IMR-90 (cell line): ENCODE results near the gene HNRNPR. TPM values are rescaled to one million over a fixed set of nuclear protein-coding genes. Genes with fewer than 3 reads are reported as not detected.
"Not testable (repeated sequence)": the region's sequence is repeated elsewhere in the genome, so short reads cannot be mapped to it uniquely, and the experiment has no call there.

Experiments used
- ATAC-seq: fragments of 200-7000 bp; cut with Tn5 transposase; 2 replicates; pipeline ENCODE4 v1.9.1; 2020; ENCODE audit warnings: low read depth, mild to moderate bottlenecking, moderate library complexity
- BruUV-seq: library from RNA; stranded (reverse); fragments of 400-500 nt; replicated peaks from 2 replicates; lab custom pipeline; 2021; lab: Mats Ljungman, UMichigan
- CTCF ChIA-PET: fragments of 300-600 bp; formaldehyde crosslinking; extraction: SDS; loops from one replicate; lab custom pipeline; 2021; ENCODE audit warnings: antibody characterized with exemption; lab: Yijun Ruan, JAX
- POLR2A ChIA-PET: fragments of 300-600 bp; sonication (Branson Sonifier 250); formaldehyde crosslinking; loops from one replicate; lab custom pipeline; 2022; ENCODE audit warnings: antibody characterized with exemption; ENCODE audit not compliant: unreplicated experiment; lab: Charles Lee
- DNase-seq: peaks from one replicate; pipeline ENCODE4 v3.0.0; 2013
- H2AFZ ChIP-seq: replicated peaks from 2 replicates; pipeline ENCODE3; 2013; ENCODE audit warnings: low read length, mild to moderate bottlenecking; ENCODE audit not compliant: poor library complexity
- H2AK5ac ChIP-seq: 2 replicates; pipeline ENCODE4 v1.6.1; 2013; ENCODE audit warnings: low read depth, low read length, inconsistent platforms
- H2AK9ac ChIP-seq: replicated peaks from 2 replicates; pipeline ENCODE3; 2013; ENCODE audit warnings: mild to moderate bottlenecking, low read depth, low read length, moderate library complexity; ENCODE audit not compliant: poor library complexity
- H2BK120ac ChIP-seq: 2 replicates; pipeline ENCODE4 v1.6.1; 2013; ENCODE audit warnings: low read depth, low read length, inconsistent platforms
- H2BK15ac ChIP-seq: 3 replicates; pipeline ENCODE4 v1.6.1; 2013; ENCODE audit warnings: low read depth, low read length, inconsistent platforms
- H2BK20ac ChIP-seq: 2 replicates; pipeline ENCODE4 v1.6.1; 2013; ENCODE audit warnings: low read depth, mild to moderate bottlenecking, inconsistent platforms, low read length, moderate library complexity
- H2BK5ac ChIP-seq: 2 replicates; pipeline ENCODE4 v1.6.1; 2013; ENCODE audit warnings: mild to moderate bottlenecking, low read depth, low read length, inconsistent platforms; ENCODE audit not compliant: poor library complexity, severe bottlenecking
- H3K14ac ChIP-seq: replicated peaks from 2 replicates; pipeline ENCODE4 v1.6.1; 2013; ENCODE audit warnings: low read depth, low read length, inconsistent platforms
- H3K18ac ChIP-seq: 2 replicates; pipeline ENCODE4 v1.6.1; 2013; ENCODE audit warnings: low read depth, low read length, control low read depth
- H3K23ac ChIP-seq: 2 replicates; pipeline ENCODE4 v1.6.1; 2013; ENCODE audit warnings: low read depth, low read length, inconsistent platforms
- H3K27ac ChIP-seq: 2 replicates; pipeline ENCODE4 v1.5.1; 2013; ENCODE audit warnings: mild to moderate bottlenecking, control low read depth, low read length; ENCODE audit not compliant: insufficient read depth
- H3K27me3 ChIP-seq: 2 replicates; pipeline ENCODE4 v1.6.1; 2013; ENCODE audit warnings: low read length; ENCODE audit not compliant: control insufficient read depth, insufficient read depth
- H3K36me3 ChIP-seq: 2 replicates; pipeline ENCODE4 v1.6.1; 2013; ENCODE audit warnings: low read length, mixed read lengths; ENCODE audit not compliant: control insufficient read depth, insufficient read depth
- H3K4ac ChIP-seq: 2 replicates; pipeline ENCODE4 v1.6.1; 2013; ENCODE audit warnings: low read depth, low read length, inconsistent platforms
- H3K4me1 ChIP-seq: 2 replicates; pipeline ENCODE4 v1.6.1; 2013; ENCODE audit warnings: low read length, mixed read lengths; ENCODE audit not compliant: control insufficient read depth, insufficient read depth
- H3K4me2 ChIP-seq: 2 replicates; pipeline ENCODE4 v1.6.1; 2013; ENCODE audit warnings: low read depth, mild to moderate bottlenecking, control low read depth, low read length, moderate library complexity
- H3K4me3 ChIP-seq: 2 replicates; pipeline ENCODE4 v1.5.1; 2013; ENCODE audit warnings: low read depth, mild to moderate bottlenecking, control low read depth, low read length, moderate library complexity; ENCODE audit not compliant: insufficient read depth
- H3K56ac ChIP-seq: 2 replicates; pipeline ENCODE4 v1.6.1; 2013; ENCODE audit warnings: low read length, inconsistent platforms; ENCODE audit not compliant: insufficient read depth; ENCODE audit errors: extremely low read depth
- H3K79me1 ChIP-seq, 2 experiments: 2 replicates each; pipeline ENCODE4 v1.6.1; 2013; ENCODE audit warnings: low read length in 2 of 2, inconsistent platforms in 1 of 2, low read depth in 1 of 2
- H3K9ac ChIP-seq: 2 replicates; pipeline ENCODE4 v1.6.1; 2013; ENCODE audit warnings: low read depth, low read length, control low read depth
- H3K9me1 ChIP-seq: 2 replicates; pipeline ENCODE4 v1.6.1; 2013; ENCODE audit warnings: low read length, inconsistent platforms; ENCODE audit not compliant: insufficient read depth
- H3K9me3 ChIP-seq: 2 replicates; pipeline ENCODE4 v1.6.1; 2013; ENCODE audit warnings: low read length; ENCODE audit not compliant: control insufficient read depth, insufficient read depth
- H4K20me1 ChIP-seq: 2 replicates; pipeline ENCODE4 v1.6.1; 2013; ENCODE audit warnings: low read length, inconsistent platforms; ENCODE audit not compliant: insufficient read depth
- H4K5ac ChIP-seq: 2 replicates; pipeline ENCODE4 v1.6.1; 2013; ENCODE audit warnings: mild to moderate bottlenecking, low read depth, low read length, control low read depth
- H4K8ac ChIP-seq, 2 experiments: 2 replicates each; pipeline ENCODE4 v1.6.1; 2013; ENCODE audit warnings: low read depth in 2 of 2, low read length in 2 of 2, control low read depth in 1 of 2, inconsistent platforms in 1 of 2
- H4K91ac ChIP-seq: 2 replicates; pipeline ENCODE4 v1.6.1; 2013; ENCODE audit warnings: low read depth, low read length, inconsistent platforms; ENCODE audit not compliant: insufficient read depth
- CEBPB ChIP-seq: IDR thresholded peaks from 2 replicates; pipeline ENCODE4 v1.6.1; 2012; ENCODE audit warnings: low read depth, low read length, improper control_type of control experiment
- CTCF ChIP-seq: conservative IDR thresholded peaks from 2 replicates; pipeline ENCODE4 v1.5.1; 2012; ENCODE audit warnings: mild to moderate bottlenecking, low read depth, low read length, improper control_type of control experiment
- FOS ChIP-seq: fragments of 150-350 bp; IDR thresholded peaks from 2 replicates; pipeline ENCODE4 v1.6.1; 2016; ENCODE audit warnings: low read depth, low read length
- MAFK ChIP-seq: IDR thresholded peaks from 2 replicates; pipeline ENCODE4 v1.6.1; 2012; ENCODE audit warnings: low read depth, low read length, improper control_type of control experiment
- MAZ ChIP-seq: IDR thresholded peaks from 2 replicates; pipeline ENCODE4 v1.6.1; 2012; ENCODE audit warnings: low read depth, mild to moderate bottlenecking, low read length, improper control_type of control experiment, moderate library complexity, borderline replicate concordance
- MXI1 ChIP-seq: IDR thresholded peaks from 2 replicates; pipeline ENCODE4 v1.6.1; 2012; ENCODE audit warnings: low read depth, mild to moderate bottlenecking, low read length, moderate library complexity, borderline replicate concordance
- NFE2L2 ChIP-seq: fragments of 150-350 bp; IDR thresholded peaks from 2 replicates; pipeline ENCODE4 v1.6.1; 2016; ENCODE audit warnings: low read depth, mild to moderate bottlenecking, low read length
- POLR2A ChIP-seq: IDR thresholded peaks from 2 replicates; pipeline ENCODE4 v1.6.1; 2012; ENCODE audit warnings: mild to moderate bottlenecking, low read depth, low read length
- RAD21 ChIP-seq: IDR thresholded peaks from 2 replicates; pipeline ENCODE4 v1.6.1; 2012; ENCODE audit warnings: low read length, improper control_type of control experiment
- WGBS, 2 experiments: methylation state at CpG; one replicate each; pipeline versions ENCODE4 v1.1.5 to v1.1.7; 2013; ENCODE audit warnings: missing lambda C conversion rate in 2 of 2; ENCODE audit not compliant: insufficient read length in 1 of 2; ENCODE audit errors: extremely low coverage in 2 of 2; 5-methylcytosine and 5-hydroxymethylcytosine counted together
- dilution Hi-C: fragments of 300-500 bp; cut with HindIII; formaldehyde crosslinking; loops from one replicate; pipeline ENCODE4 v1.14.3; 2018; ENCODE audit warnings: low sequenced_read_pairs; ENCODE audit not compliant: unreplicated experiment
- in situ Hi-C: fragments of 300-500 bp; cut with MboI; formaldehyde crosslinking; loops from 3 replicates; pipeline ENCODE4 v1.14.3; 2019; ENCODE audit warnings: low sequenced_read_pairs, inconsistent platforms, mixed read lengths
- intact Hi-C: fragments of 100-400 bp; cut with micrococcal nuclease; formaldehyde crosslinking; loops from 2 replicates; pipeline ENCODE4 v1.10.0; 2022
- polyA plus RNA-seq, 3 experiments: library from polyadenylated mRNA; depleted of rRNA; stranded (reverse); fragments of >200 nt; gene quantifications; 2 replicates each; pipeline ENCODE4 v1.2.3, GENCODE V29; 2012; ENCODE audit warnings: low replicate concordance in 1 of 3
- total RNA-seq: library from RNA; depleted of rRNA; stranded (reverse); fragments of >200 nt; gene quantifications from 2 replicates; pipeline ENCODE4 v1.2.3, GENCODE V29; 2012

HNRNPR gene
- total and polyA plus RNA-seq, 2 of the 4 experiments (the other 2 are of a cell fraction): 99.7 to 111 TPM

- Histone ChIP-seq H2AK9ac (no peak overlapping the region), H3K9ac (no peak overlapping the region), H3K23ac (no peak overlapping the region), H3K4me2 (no peak overlapping the region), H3K4ac (no peak overlapping the region), H2BK5ac (no peak overlapping the region), H2BK120ac (no peak overlapping the region), H2AFZ (no peak overlapping the region), H2AK5ac (no peak overlapping the region), H3K56ac (no peak overlapping the region), H3K79me1 (no peaks in the 10 kb centered on the region), H2BK15ac (no peak overlapping the region), H4K91ac (no peak overlapping the region), H3K36me3 (no peaks in the 10 kb centered on the region), H3K9me3 (no peaks in the 10 kb centered on the region), H3K9me1 (no peaks in the 10 kb centered on the region), H3K27me3 (peaks cover 6% of the 10 kb centered on the region), H3K14ac (no peak overlapping the region), H3K4me3 (no peak overlapping the region), H2BK20ac (no peak overlapping the region), H3K4me1 (no peaks in the 10 kb centered on the region), H4K5ac (no peak overlapping the region), H4K8ac (no peak overlapping the region), H4K20me1 (no peaks in the 10 kb centered on the region), H3K18ac (no peak overlapping the region), H3K27ac (no peak overlapping the region)
- CTCF ChIA-PET: interaction anchor here (1.0 kb wide), 1 partner anchor 79 kb away, joined by 3 read pairs; no protein-coding TSS in a partner anchor
- intact Hi-C loops: loop anchor here (5.0 kb wide), 1 partner anchor 41 kb away; no protein-coding TSS in a partner anchor
- POLR2A ChIA-PET: interaction anchor here (0.5 kb wide), 1 partner anchor 32 kb away, joined by 3 read pairs; no protein-coding TSS in a partner anchor
- ATAC-seq (no peak), DNase-seq (no peak)
- in situ Hi-C loops: no loop called here
- BruUV-seq: no TSS peak
- TF ChIP-seq MAZ (no peak), MAFK (no peak), MXI1 (no peak), RAD21 (no peak), CTCF (no peak), FOS (no peak), POLR2A (no peak), NFE2L2 (no peak), CEBPB (no peak)
- dilution Hi-C loops: no loop called here
- WGBS, 2 experiments: no CpG with 5 or more reads among the region's 3 CpGs
Measured at GRCh38 chr1:23263380-23263887, 80.7 kb downstream of the HNRNPR start.

GRCh38 chr1:23258082-23258481 is 86.0 kb downstream of the HNRNPR start:
- not testable (repeated sequence) for H2AK9ac ChIP-seq, H3K79me1 ChIP-seq

More at GRCh38 chr1:23258082-23258481, 86.0 kb downstream of the HNRNPR start:
- H4K5ac ChIP-seq, H4K8ac ChIP-seq, H3K14ac ChIP-seq, H3K9me1 ChIP-seq, intact Hi-C loops, H3K27ac ChIP-seq, H3K9me3 ChIP-seq, H3K56ac ChIP-seq, H3K4me1 ChIP-seq, H3K9ac ChIP-seq, BruUV-seq, H2BK20ac ChIP-seq, H4K20me1 ChIP-seq, dilution Hi-C loops, H2AK5ac ChIP-seq, H2BK15ac ChIP-seq, CTCF ChIA-PET, DNase-seq, H3K4me2 ChIP-seq, H4K91ac ChIP-seq, H3K27me3 ChIP-seq, H3K4me3 ChIP-seq, ATAC-seq, H2BK5ac ChIP-seq, POLR2A ChIA-PET, in situ Hi-C loops, H2BK120ac ChIP-seq, H3K4ac ChIP-seq, H3K18ac ChIP-seq, H3K36me3 ChIP-seq, H2AFZ ChIP-seq, H3K23ac ChIP-seq: not testable (repeated sequence)
- WGBS, 2 experiments: no CpG with 5 or more reads among the region's 2 CpGs
